ENCODE results near the gene CA10. TPM values are rescaled to one million over a fixed set of nuclear protein-coding genes. Genes with fewer than 3 reads are reported as not detected.

The CA10 gene
- total RNA-seq, 1 donor: not detected

GRCh38 chr17:52147872-52148271 is 10.6 kb downstream of the CA10 start:
- DNase-seq (ENCODE audit: low read depth in 2 of 3, low spot score in 2 of 3): peak in 2 of 3 donors; percentile 3 to 21

GRCh38 chr17:52147431-52147830 is 11.1 kb downstream of the CA10 start:
- DNase-seq (ENCODE audit: low read depth in 2 of 3, low spot score in 2 of 3): no peak

GRCh38 chr17:52145476-52145875 is 13.0 kb downstream of the CA10 start:
- DNase-seq (ENCODE audit: low read depth in 2 of 3, low spot score in 2 of 3): no peak

GRCh38 chr17:52143542-52143941 is 15.0 kb downstream of the CA10 start:
- DNase-seq (ENCODE audit: low read depth in 2 of 3, low spot score in 2 of 3): no peak

GRCh38 chr17:52140601-52141000 is 17.9 kb downstream of the CA10 start:
- DNase-seq (ENCODE audit: low read depth in 2 of 3, low spot score in 2 of 3): no peak

- no peak for DNase-seq (ENCODE audit: low read depth in 2 of 3, low spot score in 2 of 3)
These were observed 19.8 kb downstream of the CA10 start for GRCh38 chr17:52138752-52139151.

GRCh38 chr17:52138350-52138749 is 20.2 kb downstream of the CA10 start:
- DNase-seq (ENCODE audit: low read depth in 2 of 3, low spot score in 2 of 3): no peak

GRCh38 chr17:52136166-52136565 is 22.3 kb downstream of the CA10 start:
- DNase-seq (ENCODE audit: low read depth in 2 of 3, low spot score in 2 of 3): no peak

GRCh38 chr17:52134641-52135040 is 23.9 kb downstream of the CA10 start:
- no peak for DNase-seq (ENCODE audit: low read depth in 2 of 3, low spot score in 2 of 3)

- DNase-seq (ENCODE audit: low read depth in 2 of 3, low spot score in 2 of 3): no peak
These were observed 29.8 kb downstream of the CA10 start for GRCh38 chr17:52128721-52129120.

- no peak for DNase-seq (ENCODE audit: low read depth in 2 of 3, low spot score in 2 of 3)
These were observed 33.5 kb downstream of the CA10 start for GRCh38 chr17:52124993-52125392.

GRCh38 chr17:52124561-52124960 is 34.0 kb downstream of the CA10 start:
- no peak for DNase-seq (ENCODE audit: low read depth in 2 of 3, low spot score in 2 of 3)

- no peak for DNase-seq (ENCODE audit: low read depth in 2 of 3, low spot score in 2 of 3)
These were observed 38.0 kb downstream of the CA10 start for GRCh38 chr17:52120465-52120864.

- DNase-seq (ENCODE audit: low read depth in 2 of 3, low spot score in 2 of 3): no peak
These were observed 47.5 kb downstream of the CA10 start for GRCh38 chr17:52110923-52111581.

- peak in 2 of 3 donors; percentile 20 to 40 for DNase-seq (ENCODE audit: low read depth in 2 of 3, low spot score in 2 of 3)
These were observed 51.8 kb downstream of the CA10 start for GRCh38 chr17:52106638-52107261.

- DNase-seq (ENCODE audit: low read depth in 2 of 3, low spot score in 2 of 3): no peak
These were observed 52.4 kb downstream of the CA10 start for GRCh38 chr17:52106072-52106471.

- no peak for DNase-seq (ENCODE audit: low read depth in 2 of 3, low spot score in 2 of 3)
These were observed 52.9 kb downstream of the CA10 start for GRCh38 chr17:52105591-52105990.

- no peak for DNase-seq (ENCODE audit: low read depth in 2 of 3, low spot score in 2 of 3)
These were observed 62.5 kb downstream of the CA10 start for GRCh38 chr17:52096056-52096455.

GRCh38 chr17:52084176-52084575 is 74.3 kb downstream of the CA10 start:
- no peak for DNase-seq (ENCODE audit: low read depth in 2 of 3, low spot score in 2 of 3)

- DNase-seq (ENCODE audit: low read depth in 2 of 3, low spot score in 2 of 3): no peak
These were observed 79.0 kb downstream of the CA10 start for GRCh38 chr17:52079496-52079895.

GRCh38 chr17:52071712-52072111 is 86.8 kb downstream of the CA10 start:
- DNase-seq (ENCODE audit: low read depth in 2 of 3, low spot score in 2 of 3): no peak

GRCh38 chr17:52064791-52065211 is 93.7 kb downstream of the CA10 start:
- DNase-seq (ENCODE audit: low read depth in 2 of 3, low spot score in 2 of 3): no peak

- no peak for DNase-seq (ENCODE audit: low read depth in 2 of 3, low spot score in 2 of 3)
These were observed 109.0 kb downstream of the CA10 start for GRCh38 chr17:52049496-52049895.
